Measurements from ENCODE around the gene CACHD1.

Gene CACHD1

GRCh38 chr1:64679177-64679576, 209.2 kb downstream of the CACHD1 start:
- DNase-seq (ENCODE audit: low read depth), result no peak
- TF ChIP-seq CTCF (conservative IDR thresholded peaks at IDR 0.05; ENCODE audit: low read depth, low read length), result no peak

GRCh38 chr1:64680599-64680998, 210.7 kb downstream of the CACHD1 start:
- no peak for DNase-seq (ENCODE audit: low read depth)
- TF ChIP-seq CTCF (conservative IDR thresholded peaks at IDR 0.05; ENCODE audit: low read depth, low read length), result no peak
- H3K4me3 ChIP-seq (ENCODE audit: low read length), result no peak overlapping the region

More at GRCh38 chr1:64679177-64679576, 209.2 kb downstream of the CACHD1 start:
- no peak overlapping the region for H3K4me3 ChIP-seq (ENCODE audit: low read length)

GRCh38 chr1:64681043-64681442, 211.1 kb downstream of the CACHD1 start:
- TF ChIP-seq CTCF (conservative IDR thresholded peaks at IDR 0.05; ENCODE audit: low read depth, low read length), result no peak
- no peak overlapping the region for H3K4me3 ChIP-seq (ENCODE audit: low read length)
- DNase-seq (ENCODE audit: low read depth), result no peak

- no peak for TF ChIP-seq CTCF (conservative IDR thresholded peaks at IDR 0.05; ENCODE audit: low read depth, low read length)
- DNase-seq (ENCODE audit: low read depth), result no peak
- H3K4me3 ChIP-seq (ENCODE audit: low read length), result no peak overlapping the region
These were observed 213.5 kb downstream of the CACHD1 start for GRCh38 chr1:64683419-64683818.

- TF ChIP-seq CTCF (conservative IDR thresholded peaks at IDR 0.05; ENCODE audit: low read depth, low read length), result no peak
- H3K4me3 ChIP-seq (ENCODE audit: low read length), result no peak overlapping the region
- no peak for DNase-seq (ENCODE audit: low read depth)
These were observed 215.3 kb downstream of the CACHD1 start for GRCh38 chr1:64685217-64685616.

- no peak for DNase-seq (ENCODE audit: low read depth)
- TF ChIP-seq CTCF (conservative IDR thresholded peaks at IDR 0.05; ENCODE audit: low read depth, low read length), result no peak
These were observed 215.9 kb downstream of the CACHD1 start for GRCh38 chr1:64685765-64686341.

More at GRCh38 chr1:64685765-64686341, 215.9 kb downstream of the CACHD1 start:
- H3K4me3 ChIP-seq (ENCODE audit: low read length), result no peak overlapping the region

Data from retinal pigment epithelial cell (primary cell).